K562 (cell line): ENCODE measurements around the gene CLTB. TPM values are rescaled to one million over a fixed set of nuclear protein-coding genes. Genes with fewer than 3 reads are reported as not detected.

ENCODE experiments used
- ATF1 ChIP-seq, 2 experiments: fragments of 450-650 bp in 1 of 2; IDR thresholded peaks; 2 replicates each; pipeline ENCODE4 v1.6.1; 2016; ENCODE audit warnings: missing compliant biosample characterization in 1 of 2, missing genetic modification characterization in 1 of 2
- BRF2 ChIP-seq: IDR thresholded peaks from 3 replicates; pipeline ENCODE4 v1.6.1; 2011; ENCODE audit warnings: borderline replicate concordance, mild to moderate bottlenecking; ENCODE audit not compliant: insufficient read length, insufficient read depth
- CLOCK ChIP-seq: fragments of 250-450 bp; sonication (Bioruptor Pico); IDR thresholded peaks from 2 replicates; pipeline ENCODE4 v1.4.0; 2020; ENCODE audit warnings: mild to moderate bottlenecking, moderate library complexity, borderline replicate concordance
- ELF2 ChIP-seq: fragments of 250-450 bp; sonication (Bioruptor Pico); IDR thresholded peaks from 2 replicates; pipeline ENCODE4 v1.5.0; 2021; ENCODE audit warnings: mild to moderate bottlenecking
- FOXK1 ChIP-seq: sonication (generic); formaldehyde crosslinking; IDR thresholded peaks from 2 replicates; pipeline ENCODE4 v1.8.0; 2022; ENCODE audit warnings: missing genetic modification reagents, mild to moderate bottlenecking, borderline replicate concordance
- HMG20A ChIP-seq: fragments of 450-650 bp; formaldehyde crosslinking; conservative IDR thresholded peaks from 2 replicates; pipeline ENCODE4 v1.4.0; 2020; ENCODE audit warnings: mild to moderate bottlenecking, mixed read lengths
- HSF4 ChIP-seq: fragments of 250-450 bp; sonication (Bioruptor Pico); IDR thresholded peaks from 2 replicates; pipeline ENCODE4 v2.1.2; 2022; ENCODE audit warnings: mild to moderate bottlenecking, moderate library complexity, borderline replicate concordance
- KHSRP ChIP-seq: fragments of 450-650 bp; IDR thresholded peaks from 2 replicates; pipeline ENCODE4 v1.6.1; 2017
- MAFG ChIP-seq: fragments of 450-650 bp; conservative IDR thresholded peaks from 2 replicates; pipeline ENCODE4 v1.6.1; 2016; ENCODE audit warnings: missing genetic modification characterization, missing compliant biosample characterization
- NCOR1 ChIP-seq: fragments of 450-650 bp; IDR thresholded peaks from 2 replicates; pipeline ENCODE4 v1.6.1; 2016; ENCODE audit warnings: mild to moderate bottlenecking, moderate library complexity
- NUFIP1 ChIP-seq: fragments of 450-650 bp; IDR thresholded peaks from 2 replicates; pipeline ENCODE4 v1.6.1; 2018; ENCODE audit not compliant: partially characterized antibody
- PCBP2 ChIP-seq: fragments of 200-400 bp; formaldehyde crosslinking; IDR thresholded peaks from 2 replicates; pipeline ENCODE4 v1.6.1; 2018; ENCODE audit warnings: low read length, low read depth, mild to moderate bottlenecking, moderate library complexity; ENCODE audit not compliant: poor library complexity, severe bottlenecking
- PHF20 ChIP-seq: fragments of 450-650 bp; IDR thresholded peaks from 2 replicates; pipeline ENCODE4 v1.6.1; 2018; ENCODE audit not compliant: partially characterized antibody
- PKNOX1 ChIP-seq: fragments of 450-650 bp; IDR thresholded peaks from 2 replicates; pipeline ENCODE4 v1.6.1; 2016
- POLR3G ChIP-seq: IDR thresholded peaks from 2 replicates; pipeline ENCODE4 v1.6.1; 2011; ENCODE audit not compliant: insufficient read length, insufficient replicate concordance; ENCODE audit errors: extremely low read depth
- RUNX1 ChIP-seq: sonication (generic); IDR thresholded peaks from 2 replicates; pipeline ENCODE4 v1.6.1; 2016; ENCODE audit warnings: antibody characterized with exemption, low read depth
- TEAD2 ChIP-seq: fragments of 450-650 bp; IDR thresholded peaks from 2 replicates; pipeline ENCODE4 v1.6.1; 2016; ENCODE audit warnings: missing genetic modification characterization, control low read depth, missing compliant biosample characterization
- USF1 ChIP-seq: sonication (generic); formaldehyde crosslinking; IDR thresholded peaks from 2 replicates; pipeline ENCODE4 v1.9.0; 2022; ENCODE audit warnings: mild to moderate bottlenecking, missing genetic modification reagents
- ZC3H11A ChIP-seq: IDR thresholded peaks from 2 replicates; pipeline ENCODE4 v1.6.1; 2012; ENCODE audit warnings: low read depth, low read length, improper control_type of control experiment
- ZNF384 ChIP-seq: IDR thresholded peaks from 2 replicates; pipeline ENCODE4 v1.6.1; 2012; ENCODE audit warnings: low read depth, low read length, improper control_type of control experiment
- ZNF699 ChIP-seq: fragments of 250-450 bp; sonication (Bioruptor Pico); IDR thresholded peaks from 2 replicates; pipeline ENCODE4 v1.8.0; 2021; ENCODE audit warnings: mild to moderate bottlenecking, moderate library complexity; ENCODE audit not compliant: insufficient replicate concordance
- ZNF778 ChIP-seq: fragments of 450-650 bp; formaldehyde crosslinking; IDR thresholded peaks from 2 replicates; pipeline ENCODE4 v1.4.0; 2020; ENCODE audit warnings: mild to moderate bottlenecking, moderate library complexity
- polyA plus RNA-seq, 8 experiments: library from polyadenylated mRNA; depleted of rRNA in 4 of 8; stranded (reverse) in 5 of 8; unstranded in 3 of 8; fragments of >200 nt; fragmentation: Nextera tagmentation in 2 of 8; fragmentation: Illumina TruSeq in 1 of 8; extraction: Ambion mirVana in 2 of 8; extraction: Trizol in 1 of 8; gene quantifications; 2 replicates each; pipeline versions ENCODE4 v1.2.1 to v1.2.3, GENCODE V29; 2011 to 2014; ENCODE audit warnings: inconsistent platforms in 1 of 8, missing spikeins in 1 of 8
- total RNA-seq, 7 experiments: library from RNA; depleted of rRNA in 6 of 7; stranded (reverse); fragments of >200 nt in 6 of 7; fragmentation: Illumina TruSeq in 2 of 7; extraction: Trizol in 2 of 7; gene quantifications; 2 replicates each; pipeline versions ENCODE4 v1.2.1 to v1.2.3, GENCODE V29; 2011 to 2021; ENCODE audit warnings: low replicate concordance in 1 of 7

The CLTB gene
- total and polyA plus RNA-seq, 9 of the 15 experiments (the other 6 are each of a cell fraction or from before 2014, with no cell fraction given), result 1.8 to 117 (median 39.0) TPM

- TF ChIP-seq CLOCK (no peak), PCBP2 (no peak), FOXK1 (CRISPR knock-in tag) (no peak), NUFIP1 (no peak), PKNOX1 (peak; percentile 90), NCOR1 (peak; percentile 60), ZNF384 (no peak), ELF2 (0 out of 2 replicates have a peak, but pooled peaks have one; percentile 15), RUNX1 (no peak), USF1 (no peak), ATF1 (CRISPR knock-in tag; IDR thresholded peaks at IDR 0.05) (no peak), ATF1 (tag; IDR thresholded peaks at IDR 0.05) (peak; percentile 94), MAFG (tag) (no peak), TEAD2 (tag) (no peak), POLR3G (no peak), HSF4 (CRISPR knock-in tag) (no peak), ZNF778 (no peak), PHF20 (peak; percentile 48), KHSRP (no peak), ZC3H11A (no peak), HMG20A (CRISPR knock-in tag) (no peak), ZNF699 (CRISPR knock-in tag) (no peak), BRF2 (no peak)
Observed at GRCh38 chr5:176447978-176448608, 31.8 kb upstream of the CLTB start, which contains the start of gene FAF2 (continued).
